Neural progenitor cell (in vitro differentiated cells): ENCODE measurements around the gene TNFRSF8. TPM values are rescaled to one million over a fixed set of nuclear protein-coding genes. Genes with fewer than 3 reads are reported as not detected.

Experiments used
- DNase-seq: peaks from one replicate; pipeline ENCODE4 v3.0.0-alpha.2; 2016; ENCODE audit warnings: low spot score
- H2AFZ ChIP-seq: fragments of 200-600 bp; sonication (generic); replicated peaks from 2 replicates; pipeline ENCODE4 v1.6.1; 2016; ENCODE audit warnings: antibody characterized with exemption
- H3F3A ChIP-seq: fragments of 200-600 bp; sonication (generic); 2 replicates; pipeline ENCODE4 v1.6.1; 2016; ENCODE audit warnings: antibody characterized with exemption, low read depth
- H3K27ac ChIP-seq: fragments of 200-600 bp; sonication (generic); 2 replicates; pipeline ENCODE4 v1.5.1; 2016; ENCODE audit warnings: mild to moderate bottlenecking
- H3K27me3 ChIP-seq: fragments of 200-600 bp; sonication (generic); 2 replicates; pipeline ENCODE4 v1.6.1; 2016; ENCODE audit warnings: mild to moderate bottlenecking, moderate library complexity
- H3K36me3 ChIP-seq: fragments of 200-600 bp; sonication (generic); 2 replicates; pipeline ENCODE4 v1.5.1; 2016
- H3K4me1 ChIP-seq: fragments of 200-600 bp; sonication (generic); 2 replicates; pipeline ENCODE4 v1.6.1; 2016; ENCODE audit warnings: mixed run types
- H3K4me2 ChIP-seq: fragments of 200-600 bp; sonication (generic); 2 replicates; pipeline ENCODE4 v1.6.1; 2016
- H3K4me3 ChIP-seq: fragments of 200-600 bp; sonication (generic); 2 replicates; pipeline ENCODE4 v1.5.1; 2016
- H3K79me2 ChIP-seq: fragments of 200-600 bp; sonication (generic); 2 replicates; pipeline ENCODE4 v1.6.1; 2016; ENCODE audit warnings: low read depth
- H3K9ac ChIP-seq: fragments of 200-600 bp; sonication (generic); 2 replicates; pipeline ENCODE4 v1.6.1; 2016
- H3K9me3 ChIP-seq: fragments of 200-600 bp; sonication (generic); 2 replicates; pipeline ENCODE4 v1.5.1; 2016; ENCODE audit warnings: low read depth
- H4K20me1 ChIP-seq: fragments of 200-600 bp; sonication (generic); 2 replicates; pipeline ENCODE4 v1.6.1; 2016; ENCODE audit warnings: low read depth
- H3K27ac Mint-ChIP-seq: 3 replicates; pipeline ENCODE4 v1.8.0; 2021; ENCODE audit warnings: mixed read lengths
- H3K27me3 Mint-ChIP-seq: 2 replicates; pipeline ENCODE4 v1.8.0; 2022; ENCODE audit warnings: low read depth, mild to moderate bottlenecking, inconsistent platforms, moderate library complexity, mixed read lengths; ENCODE audit not compliant: insufficient read depth
- H3K36me3 Mint-ChIP-seq: 3 replicates; pipeline ENCODE4 v1.8.0; 2021; ENCODE audit warnings: mixed read lengths
- H3K4me1 Mint-ChIP-seq: 3 replicates; pipeline ENCODE4 v1.8.0; 2021; ENCODE audit warnings: mixed read lengths
- H3K4me3 Mint-ChIP-seq: 3 replicates; pipeline ENCODE4 v1.8.0; 2021; ENCODE audit warnings: mild to moderate bottlenecking, moderate library complexity, mixed read lengths
- H3K9me3 Mint-ChIP-seq: 3 replicates; pipeline ENCODE4 v1.8.0; 2020; ENCODE audit warnings: mixed read lengths
- CTCF ChIP-seq: fragments of 200-600 bp; sonication (generic); IDR thresholded peaks from 2 replicates; pipeline ENCODE4 v1.5.1; 2017; ENCODE audit warnings: antibody characterized with exemption, mild to moderate bottlenecking
- EZH2 ChIP-seq: fragments of 200-600 bp; sonication (generic); IDR thresholded peaks from 2 replicates; pipeline ENCODE4 v1.6.1; 2017; ENCODE audit warnings: antibody characterized with exemption, mild to moderate bottlenecking, moderate library complexity
- EZH2phosphoT487 ChIP-seq: fragments of 200-600 bp; sonication (generic); IDR thresholded peaks from 2 replicates; pipeline ENCODE4 v1.6.1; 2017; ENCODE audit warnings: antibody characterized with exemption
- total RNA-seq: library from RNA; depleted of rRNA; stranded (reverse); fragments of >200 nt; gene quantifications from 2 replicates; pipeline ENCODE4 v1.2.3, GENCODE V29; 2015; ENCODE audit warnings: low replicate concordance

TNFRSF8 gene
- total RNA-seq, 1 donor from 2014 or later = not detected

- H3K4me3 ChIP-seq = no peak overlapping the region
- H3K27me3 Mint-ChIP-seq = peaks cover 8% of the 10 kb centered on the region
- peaks cover 14% of the 10 kb centered on the region for H3K27me3 ChIP-seq
- no peaks in the 10 kb centered on the region for H4K20me1 ChIP-seq
- no peaks in the 10 kb centered on the region for H3K36me3 Mint-ChIP-seq
- no peaks in the 10 kb centered on the region for H3K36me3 ChIP-seq
- no peak overlapping the region for H3K4me3 Mint-ChIP-seq
- peaks cover 19% of the 10 kb centered on the region for H3K4me1 ChIP-seq
- no peaks in the 10 kb centered on the region for H3K79me2 ChIP-seq
- no peaks in the 10 kb centered on the region for H3K9me3 ChIP-seq
- H3K27ac ChIP-seq = no peak overlapping the region
- H3K9ac ChIP-seq = no peak overlapping the region
- peaks cover 5% of the 10 kb centered on the region for H3F3A ChIP-seq
- H3K4me2 ChIP-seq = no peak overlapping the region
- TF ChIP-seq EZH2phosphoT487 = no peak
- TF ChIP-seq EZH2 = no peak
- TF ChIP-seq CTCF = no peak
- H3K9me3 Mint-ChIP-seq = no peaks in the 10 kb centered on the region
- peaks cover 33% of the 10 kb centered on the region for H3K4me1 Mint-ChIP-seq
- H2AFZ ChIP-seq = no peak overlapping the region
- H3K27ac Mint-ChIP-seq = peak overlapping the region; percentile 79
- DNase-seq = no peak
Observed at GRCh38 chr1:12161324-12161661, 98.2 kb downstream of the TNFRSF8 start.

- Histone ChIP-seq H4K20me1 (no peaks in the 10 kb centered on the region), H3K27ac (no peak overlapping the region), H3K4me2 (no peak overlapping the region), H2AFZ (no peak overlapping the region), H3K4me3 (no peak overlapping the region), H3K9me3 (no peaks in the 10 kb centered on the region), H3K79me2 (no peaks in the 10 kb centered on the region), H3K4me1 (peaks cover 19% of the 10 kb centered on the region), H3K27me3 (peaks cover 19% of the 10 kb centered on the region), H3K9ac (no peak overlapping the region), H3F3A (peaks cover 5% of the 10 kb centered on the region), H3K36me3 (no peaks in the 10 kb centered on the region)
- Mint-ChIP-seq H3K27me3 (peaks cover 11% of the 10 kb centered on the region), H3K27ac (peak overlapping the region; percentile 79), H3K4me3 (no peak overlapping the region), H3K9me3 (no peaks in the 10 kb centered on the region), H3K4me1 (peaks cover 35% of the 10 kb centered on the region), H3K36me3 (peaks cover 1% of the 10 kb centered on the region)
- TF ChIP-seq EZH2phosphoT487 = no peak
- no peak for TF ChIP-seq CTCF
- no peak for TF ChIP-seq EZH2
- DNase-seq = no peak
Observed at GRCh38 chr1:12161662-12162458, 98.8 kb downstream of the TNFRSF8 start.

GRCh38 chr1:12162459-12163137 is 99.5 kb downstream of the TNFRSF8 start:
- no peak overlapping the region for H3K4me3 ChIP-seq
- no peak for DNase-seq
- H3K36me3 Mint-ChIP-seq = peaks cover 1% of the 10 kb centered on the region
- H3K4me1 Mint-ChIP-seq = peaks cover 31% of the 10 kb centered on the region
- TF ChIP-seq EZH2phosphoT487 (no peak), EZH2 (no peak)
- peaks cover 27% of the 10 kb centered on the region for H3K27me3 ChIP-seq
- no peak overlapping the region for H3K27ac ChIP-seq
- no peaks in the 10 kb centered on the region for H4K20me1 ChIP-seq
- H3K27me3 Mint-ChIP-seq = peaks cover 13% of the 10 kb centered on the region
- H3K9me3 Mint-ChIP-seq = no peaks in the 10 kb centered on the region
- no peak overlapping the region for H3K4me2 ChIP-seq
- no peaks in the 10 kb centered on the region for H3K36me3 ChIP-seq
- H3K4me3 Mint-ChIP-seq = no peak overlapping the region
- no peaks in the 10 kb centered on the region for H3K79me2 ChIP-seq
- H3F3A ChIP-seq = peaks cover 5% of the 10 kb centered on the region
- peaks cover 14% of the 10 kb centered on the region for H3K4me1 ChIP-seq
- no peak overlapping the region for H3K9ac ChIP-seq
- no peaks in the 10 kb centered on the region for H3K9me3 ChIP-seq
- no peak overlapping the region for H2AFZ ChIP-seq
- peak overlapping the region; percentile 78 for H3K27ac Mint-ChIP-seq

GRCh38 chr1:12163210-12163609 is 100.1 kb downstream of the TNFRSF8 start:
- DNase-seq = no peak
- TF ChIP-seq EZH2phosphoT487 (no peak), CTCF (no peak), EZH2 (no peak)
- Histone ChIP-seq H3K9me3 (no peaks in the 10 kb centered on the region), H3K79me2 (no peaks in the 10 kb centered on the region), H3F3A (peaks cover 5% of the 10 kb centered on the region), H4K20me1 (no peaks in the 10 kb centered on the region), H2AFZ (no peak overlapping the region), H3K27ac (no peak overlapping the region), H3K4me3 (no peak overlapping the region), H3K9ac (no peak overlapping the region), H3K27me3 (peaks cover 33% of the 10 kb centered on the region), H3K4me2 (no peak overlapping the region), H3K4me1 (peaks cover 8% of the 10 kb centered on the region), H3K36me3 (no peaks in the 10 kb centered on the region)
- H3K27me3 Mint-ChIP-seq = peaks cover 19% of the 10 kb centered on the region
- peaks cover 1% of the 10 kb centered on the region for H3K36me3 Mint-ChIP-seq
- no peaks in the 10 kb centered on the region for H3K9me3 Mint-ChIP-seq
- no peak overlapping the region for H3K4me3 Mint-ChIP-seq
- peaks cover 31% of the 10 kb centered on the region for H3K4me1 Mint-ChIP-seq
- no peak overlapping the region for H3K27ac Mint-ChIP-seq
